ENCODE data around the gene FAM170A.

The FAM170A gene

GRCh38 chr5:119629339-119629738 lies at the start of gene FAM170A:
FAM170A (plus strand) TSS chr5:119629558; CDS start chr5:119629769, 211 bp downstream.
- DNase-seq, result no peak

GRCh38 chr5:119582987-119583386 lies 46.4 kb upstream of the FAM170A start:
- no peak for DNase-seq

GRCh38 chr5:119583684-119584083 lies 45.7 kb upstream of the FAM170A start:
- DNase-seq, result no peak

GRCh38 chr5:119596046-119596445 lies 33.3 kb upstream of the FAM170A start:
- DNase-seq, result no peak

GRCh38 chr5:119597728-119598298 lies 31.5 kb upstream of the FAM170A start:
- DNase-seq, result no peak

GRCh38 chr5:119613937-119614336 lies 15.4 kb upstream of the FAM170A start:
- no peak for DNase-seq

GRCh38 chr5:119614838-119615237 lies 14.5 kb upstream of the FAM170A start:
- DNase-seq, result no peak

GRCh38 chr5:119626086-119626485 lies 3.3 kb upstream of the FAM170A start:
- DNase-seq, result no peak

- DNase-seq, result no peak
Measured at GRCh38 chr5:119630752-119631440, 1.5 kb downstream of the FAM170A start.

- no peak for DNase-seq
Measured at GRCh38 chr5:119631660-119632059, 2.3 kb downstream of the FAM170A start.

- DNase-seq, result no peak
Measured at GRCh38 chr5:119651486-119651885, 22.1 kb downstream of the FAM170A start.

GRCh38 chr5:119655061-119655460 lies 25.7 kb downstream of the FAM170A start:
- no peak for DNase-seq

GRCh38 chr5:119656023-119656422 lies 26.7 kb downstream of the FAM170A start:
- DNase-seq, result no peak

- DNase-seq, result no peak
Measured at GRCh38 chr5:119666542-119666941, 37.2 kb downstream of the FAM170A start.

- DNase-seq, result no peak
Measured at GRCh38 chr5:119678351-119679028, 49.1 kb downstream of the FAM170A start.

- no peak for DNase-seq
Measured at GRCh38 chr5:119680080-119680479, 50.7 kb downstream of the FAM170A start.

- DNase-seq, result no peak
Measured at GRCh38 chr5:119681734-119682133, 52.4 kb downstream of the FAM170A start.

- no peak for DNase-seq
Measured at GRCh38 chr5:119682372-119682771, 53.0 kb downstream of the FAM170A start.
